Keratinocyte (primary cell): Measurements from ENCODE around the gene NEK2. TPM values are rescaled to one million over a fixed set of nuclear protein-coding genes. Genes with fewer than 3 reads are reported as not detected.

Experiments used
- DNase-seq: peaks from one replicate; pipeline ENCODE4 v3.0.0-alpha.2; 2011; ENCODE audit warnings: low read depth, missing footprints, low spot score
- FAIRE-seq: peaks from 2 replicates; lab custom pipeline; 2011; peaks lifted over from hg19 to GRCh38; lab: Jason Lieb, UNC
- H2AFZ ChIP-seq: 2 replicates; pipeline ENCODE4 v1.6.0; 2012; ENCODE audit warnings: low read length, control low read depth, inconsistent platforms; ENCODE audit not compliant: control insufficient read depth
- H3K27ac ChIP-seq: 2 replicates; pipeline ENCODE4 v1.5.1; 2011; ENCODE audit warnings: low read length; ENCODE audit not compliant: control insufficient read depth, insufficient read depth
- H3K27me3 ChIP-seq: 3 replicates; pipeline ENCODE4 v1.6.0; 2011; ENCODE audit warnings: low read length; ENCODE audit not compliant: control insufficient read depth, insufficient read depth; ENCODE audit errors: extremely low read depth
- H3K36me3 ChIP-seq, 2 experiments: 2 replicates in 1 of 2; 3 replicates in 1 of 2; pipeline ENCODE4 v1.5.1; 2011; ENCODE audit warnings: low read length in 2 of 2, mild to moderate bottlenecking in 1 of 2; ENCODE audit not compliant: control insufficient read depth in 2 of 2, insufficient read depth in 2 of 2; ENCODE audit errors: extremely low read depth in 1 of 2
- H3K4me1 ChIP-seq: 3 replicates; pipeline ENCODE4 v1.5.1; 2011; ENCODE audit warnings: low read length; ENCODE audit not compliant: control insufficient read depth, insufficient read depth; ENCODE audit errors: extremely low read depth
- H3K4me2 ChIP-seq: 3 replicates; pipeline ENCODE4 v1.6.0; 2011; ENCODE audit warnings: low read depth, low read length; ENCODE audit not compliant: control insufficient read depth, insufficient read depth; ENCODE audit errors: extremely low read depth
- H3K4me3 ChIP-seq, 3 experiments: fragments of 200-600 bp in 1 of 3; sonication (generic) in 1 of 3; 2 replicates in 2 of 3; 3 replicates in 1 of 3; pipeline ENCODE4 v1.5.1; 2011 to 2016; ENCODE audit warnings: low read length in 3 of 3, mild to moderate bottlenecking in 3 of 3, control low read depth in 2 of 3, inconsistent platforms in 1 of 3, low read depth in 1 of 3, mixed read lengths in 1 of 3, mixed run types in 1 of 3, moderate library complexity in 1 of 3; ENCODE audit not compliant: control insufficient read depth in 2 of 3, insufficient read depth in 2 of 3; ENCODE audit errors: extremely low read depth in 1 of 3
- H3K79me2 ChIP-seq: 2 replicates; pipeline ENCODE4 v1.6.0; 2012; ENCODE audit warnings: low read length; ENCODE audit not compliant: control insufficient read depth, insufficient read depth
- H3K9ac ChIP-seq: 3 replicates; pipeline ENCODE4 v1.6.0; 2011; ENCODE audit warnings: low read length; ENCODE audit not compliant: control insufficient read depth, insufficient read depth; ENCODE audit errors: extremely low read depth
- H3K9me1 ChIP-seq: 3 replicates; pipeline ENCODE4 v1.6.0; 2011; ENCODE audit warnings: low read length; ENCODE audit not compliant: control insufficient read depth, insufficient read depth; ENCODE audit errors: extremely low read depth
- H3K9me3 ChIP-seq: 2 replicates; pipeline ENCODE4 v1.5.1; 2012; ENCODE audit warnings: low read depth, low read length; ENCODE audit not compliant: control insufficient read depth
- H4K20me1 ChIP-seq: 3 replicates; pipeline ENCODE4 v1.6.0; 2011; ENCODE audit warnings: low read length; ENCODE audit not compliant: control insufficient read depth, insufficient read depth; ENCODE audit errors: extremely low read depth
- EZH2 ChIP-seq: IDR thresholded peaks from one replicate; pipeline ENCODE4 v1.6.1; 2012; ENCODE audit warnings: inconsistent platforms, mild to moderate bottlenecking, low read length, moderate library complexity
- dilution Hi-C: fragments of 300-500 bp; cut with MboI; formaldehyde crosslinking; loops from one replicate; pipeline ENCODE4 v1.7.0; 2020; ENCODE audit warnings: low sequenced_read_pairs; ENCODE audit not compliant: extremely low pct_ligation_motif_present
- polyA plus RNA-seq, 5 experiments: library from polyadenylated mRNA; depleted of rRNA in 3 of 5; stranded (reverse) in 3 of 5; stranded (forward) in 1 of 5; unstranded in 1 of 5; fragments of >200 nt; gene quantifications; 1 replicate in 1 of 5; 2 replicates in 3 of 5; 3 replicates in 1 of 5; pipeline versions ENCODE4 v1.2.1 to v1.2.3, GENCODE V29; 2011 to 2012; ENCODE audit warnings: missing spikeins in 2 of 5, low read depth in 1 of 5, low replicate concordance in 1 of 5
- TF ChIP-seq, protein P1 (sequence below), 3 experiments: IDR thresholded peaks in 1 of 3; conservative IDR thresholded peaks in 1 of 3; optimal IDR thresholded peaks in 1 of 3; 2 replicates in 2 of 3; 3 replicates in 1 of 3; pipeline versions ENCODE3 to v1.5.1; 2011; ENCODE audit warnings: low read length in 3 of 3, mild to moderate bottlenecking in 3 of 3, moderate library complexity in 2 of 3, control low read depth in 1 of 3, inconsistent platforms in 1 of 3; ENCODE audit not compliant: insufficient read depth in 2 of 3; ENCODE audit errors: extremely low read depth in 1 of 3

NEK2 gene
- polyA plus RNA-seq, 1 donor (not counting 4 experiments of a cell fraction or from before 2014, with no cell fraction given): 10.8 TPM

DNA sequence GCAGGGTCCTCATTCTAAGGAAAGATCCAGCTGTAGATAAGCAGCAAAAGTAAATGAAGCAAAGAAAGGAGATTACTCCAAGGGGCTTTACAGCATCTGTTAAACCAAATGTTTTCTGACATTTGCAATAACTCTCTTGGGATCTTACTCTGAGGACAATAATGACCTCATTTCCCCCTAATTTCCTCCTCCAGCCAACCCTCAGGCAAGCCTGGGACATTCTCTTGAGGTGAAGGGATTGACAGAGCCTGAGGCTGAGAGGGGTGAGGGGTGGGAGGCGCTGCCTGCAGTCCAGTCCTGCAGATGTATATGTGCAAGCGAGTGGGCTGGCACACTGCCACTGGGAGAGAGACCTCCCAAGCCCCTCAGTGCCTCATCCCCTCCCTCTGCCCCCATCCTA is 40.5 kb upstream of the NEK2 start:
- no peak for FAIRE-seq
- H3K79me2 ChIP-seq: no peaks in the 10 kb centered on the region
- H3K4me2 ChIP-seq: no peak overlapping the region
- H3K36me3 ChIP-seq: no peaks in the 10 kb centered on the region
- no peak overlapping the region for H3K27ac ChIP-seq
- no peaks in the 10 kb centered on the region for H3K9me3 ChIP-seq
- no peaks in the 10 kb centered on the region for H3K27me3 ChIP-seq
- no peak overlapping the region for H3K4me3 ChIP-seq
- no peak for DNase-seq
- no peak overlapping the region for H2AFZ ChIP-seq
- no peak for TF ChIP-seq EZH2
- TF ChIP-seq, protein P1, sequence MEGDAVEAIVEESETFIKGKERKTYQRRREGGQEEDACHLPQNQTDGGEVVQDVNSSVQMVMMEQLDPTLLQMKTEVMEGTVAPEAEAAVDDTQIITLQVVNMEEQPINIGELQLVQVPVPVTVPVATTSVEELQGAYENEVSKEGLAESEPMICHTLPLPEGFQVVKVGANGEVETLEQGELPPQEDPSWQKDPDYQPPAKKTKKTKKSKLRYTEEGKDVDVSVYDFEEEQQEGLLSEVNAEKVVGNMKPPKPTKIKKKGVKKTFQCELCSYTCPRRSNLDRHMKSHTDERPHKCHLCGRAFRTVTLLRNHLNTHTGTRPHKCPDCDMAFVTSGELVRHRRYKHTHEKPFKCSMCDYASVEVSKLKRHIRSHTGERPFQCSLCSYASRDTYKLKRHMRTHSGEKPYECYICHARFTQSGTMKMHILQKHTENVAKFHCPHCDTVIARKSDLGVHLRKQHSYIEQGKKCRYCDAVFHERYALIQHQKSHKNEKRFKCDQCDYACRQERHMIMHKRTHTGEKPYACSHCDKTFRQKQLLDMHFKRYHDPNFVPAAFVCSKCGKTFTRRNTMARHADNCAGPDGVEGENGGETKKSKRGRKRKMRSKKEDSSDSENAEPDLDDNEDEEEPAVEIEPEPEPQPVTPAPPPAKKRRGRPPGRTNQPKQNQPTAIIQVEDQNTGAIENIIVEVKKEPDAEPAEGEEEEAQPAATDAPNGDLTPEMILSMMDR (optimal IDR thresholded peaks at IDR 0.05 in 1 of 3, IDR thresholded peaks at IDR 0.05 in 1 of 3, conservative IDR thresholded peaks at IDR 0.05 in 1 of 3; ENCODE audit: extremely low read depth in 1 of 3, insufficient read depth in 2 of 3, low read length in 3 of 3): no peak
- H3K9ac ChIP-seq: no peak overlapping the region
- dilution Hi-C loops: no loop called here
- H3K4me1 ChIP-seq: no peaks in the 10 kb centered on the region
- H3K9me1 ChIP-seq: no peaks in the 10 kb centered on the region
- no peaks in the 10 kb centered on the region for H4K20me1 ChIP-seq

DNA sequence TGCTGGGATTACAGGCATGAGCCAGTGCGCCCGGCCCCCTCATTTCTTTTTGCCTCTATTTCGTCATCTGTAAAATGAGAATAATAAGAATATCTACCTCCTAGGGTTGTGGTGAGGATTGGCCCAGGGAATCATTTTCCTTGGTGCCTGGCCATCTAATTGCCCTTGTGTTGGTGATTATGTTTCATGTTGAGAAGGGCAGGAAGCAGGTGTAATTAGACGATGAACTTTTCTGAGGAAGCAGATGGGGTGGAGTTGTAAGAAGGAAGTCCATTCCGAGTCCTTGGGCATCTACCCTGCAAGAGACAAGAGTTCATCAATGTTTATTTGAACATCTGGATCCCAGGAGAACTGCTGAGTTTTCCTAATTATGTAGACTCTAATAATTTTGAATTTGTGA is 38.7 kb upstream of the NEK2 start:
- Histone ChIP-seq H3K9me3 (no peaks in the 10 kb centered on the region), H3K27ac (no peak overlapping the region), H3K4me3 (no peak overlapping the region), H3K9ac (no peak overlapping the region), H3K4me2 (no peak overlapping the region), H4K20me1 (no peaks in the 10 kb centered on the region), H3K4me1 (no peaks in the 10 kb centered on the region), H2AFZ (no peak overlapping the region), H3K79me2 (no peaks in the 10 kb centered on the region), H3K27me3 (no peaks in the 10 kb centered on the region), H3K9me1 (no peaks in the 10 kb centered on the region), H3K36me3 (no peaks in the 10 kb centered on the region)
- TF ChIP-seq, protein P1 (optimal IDR thresholded peaks at IDR 0.05 in 1 of 3, IDR thresholded peaks at IDR 0.05 in 1 of 3, conservative IDR thresholded peaks at IDR 0.05 in 1 of 3; ENCODE audit: extremely low read depth in 1 of 3, insufficient read depth in 2 of 3, low read length in 3 of 3): no peak
- no peak for TF ChIP-seq EZH2
- no peak for DNase-seq
- dilution Hi-C loops: no loop called here
- FAIRE-seq: no peak
